Measurements from ENCODE around the gene LRRFIP2.

GRCh38 chr3:37053753-37054152 is 120.6 kb downstream of the LRRFIP2 start:
- no peak for TF ChIP-seq CTCF (IDR thresholded peaks at IDR 0.05; ENCODE audit: poor library complexity)
- TF ChIP-seq EZH2 (IDR thresholded peaks at IDR 0.05; ENCODE audit: borderline replicate concordance) = no peak
